GM12865 (cell line): ENCODE results near the gene NXNL1.
"Not testable (repeated sequence)": the region's sequence is repeated elsewhere in the genome, so short reads cannot be mapped to it uniquely, and the experiment has no call there.

Experiments used
- DNase-seq: peaks from one replicate; pipeline ENCODE4 v3.0.0; 2010; ENCODE audit warnings: low read depth
- H3K4me3 ChIP-seq: 2 replicates; pipeline ENCODE4 v1.5.1; 2011; ENCODE audit warnings: mild to moderate bottlenecking, low read depth, low read length, control low read depth
- TF ChIP-seq, protein P1 (sequence below): IDR thresholded peaks from 2 replicates; pipeline ENCODE4 v1.5.1; 2011; ENCODE audit warnings: low read length, control low read depth, low read depth, inconsistent platforms; ENCODE audit not compliant: insufficient read depth; ENCODE audit errors: missing control alignments

Gene NXNL1, protein sequence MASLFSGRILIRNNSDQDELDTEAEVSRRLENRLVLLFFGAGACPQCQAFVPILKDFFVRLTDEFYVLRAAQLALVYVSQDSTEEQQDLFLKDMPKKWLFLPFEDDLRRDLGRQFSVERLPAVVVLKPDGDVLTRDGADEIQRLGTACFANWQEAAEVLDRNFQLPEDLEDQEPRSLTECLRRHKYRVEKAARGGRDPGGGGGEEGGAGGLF

DNA sequence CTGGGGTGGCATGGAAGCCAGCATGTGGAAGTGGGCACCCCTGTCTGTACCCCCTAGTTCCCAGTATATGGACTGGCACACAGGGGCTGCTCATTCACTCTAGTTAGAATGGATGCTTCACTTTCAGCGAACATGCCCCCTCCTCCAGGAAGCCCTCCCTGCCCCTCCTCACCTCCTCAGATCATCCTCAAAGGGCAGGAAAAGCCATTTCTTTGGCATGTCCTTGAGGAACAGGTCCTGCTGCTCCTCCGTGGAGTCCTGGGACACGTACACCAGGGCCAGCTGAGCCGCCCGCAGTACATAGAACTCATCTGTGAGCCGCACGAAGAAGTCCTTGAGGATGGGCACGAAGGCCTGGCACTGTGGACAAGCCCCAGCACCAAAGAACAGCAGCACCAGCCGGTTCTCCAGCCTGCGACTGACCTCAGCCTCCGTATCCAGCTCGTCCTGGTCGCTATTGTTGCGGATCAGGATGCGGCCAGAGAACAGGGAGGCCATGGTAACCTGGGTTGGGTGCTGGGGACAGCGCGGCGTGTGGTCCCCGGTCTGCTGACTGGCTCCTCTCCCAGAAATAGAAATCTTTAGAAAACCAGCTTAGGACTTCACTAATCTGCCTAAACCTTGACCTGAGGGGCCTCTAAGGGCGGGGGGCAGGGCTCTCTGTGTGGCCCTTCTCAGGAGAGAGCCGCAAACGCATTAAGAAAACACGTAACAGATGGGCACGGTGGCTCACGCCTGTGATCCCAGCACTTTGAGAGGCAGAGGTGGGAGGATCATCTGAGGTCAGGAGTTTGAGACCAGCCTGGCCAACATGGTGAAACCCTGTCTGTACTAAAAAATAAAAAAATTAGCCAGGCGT lies at the start of gene NXNL1:
Gene NXNL1, minus strand, starts transcription at position 555 of the 859 bp plus-strand sequence. Its CDS starts 57 bp downstream, at position 498.
- no peak for DNase-seq
- no peak within 1 kb of the TSS for H3K4me3 ChIP-seq
- TF ChIP-seq, protein P1, sequence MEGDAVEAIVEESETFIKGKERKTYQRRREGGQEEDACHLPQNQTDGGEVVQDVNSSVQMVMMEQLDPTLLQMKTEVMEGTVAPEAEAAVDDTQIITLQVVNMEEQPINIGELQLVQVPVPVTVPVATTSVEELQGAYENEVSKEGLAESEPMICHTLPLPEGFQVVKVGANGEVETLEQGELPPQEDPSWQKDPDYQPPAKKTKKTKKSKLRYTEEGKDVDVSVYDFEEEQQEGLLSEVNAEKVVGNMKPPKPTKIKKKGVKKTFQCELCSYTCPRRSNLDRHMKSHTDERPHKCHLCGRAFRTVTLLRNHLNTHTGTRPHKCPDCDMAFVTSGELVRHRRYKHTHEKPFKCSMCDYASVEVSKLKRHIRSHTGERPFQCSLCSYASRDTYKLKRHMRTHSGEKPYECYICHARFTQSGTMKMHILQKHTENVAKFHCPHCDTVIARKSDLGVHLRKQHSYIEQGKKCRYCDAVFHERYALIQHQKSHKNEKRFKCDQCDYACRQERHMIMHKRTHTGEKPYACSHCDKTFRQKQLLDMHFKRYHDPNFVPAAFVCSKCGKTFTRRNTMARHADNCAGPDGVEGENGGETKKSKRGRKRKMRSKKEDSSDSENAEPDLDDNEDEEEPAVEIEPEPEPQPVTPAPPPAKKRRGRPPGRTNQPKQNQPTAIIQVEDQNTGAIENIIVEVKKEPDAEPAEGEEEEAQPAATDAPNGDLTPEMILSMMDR = no peak

DNA sequence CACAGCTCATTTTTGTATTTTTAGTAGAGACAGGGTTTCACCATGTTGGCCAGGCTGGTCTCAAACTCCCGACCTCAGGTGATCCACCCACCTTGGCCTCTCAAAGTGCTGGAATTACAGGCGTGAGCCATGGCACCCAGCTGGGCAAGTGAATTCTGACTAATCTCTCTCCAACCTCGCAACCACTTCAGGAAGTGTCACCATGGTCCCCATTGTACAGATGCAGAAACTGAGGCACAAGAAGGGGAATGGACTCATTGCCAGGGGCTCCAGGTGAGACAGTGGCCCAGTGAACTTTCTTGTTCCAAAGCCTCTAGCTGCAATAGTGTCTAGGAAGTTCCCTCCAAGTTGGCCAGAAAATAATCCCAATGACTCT lies 47.8 kb upstream of the NXNL1 start:
- H3K4me3 ChIP-seq, DNase-seq: not testable (repeated sequence)

DNA sequence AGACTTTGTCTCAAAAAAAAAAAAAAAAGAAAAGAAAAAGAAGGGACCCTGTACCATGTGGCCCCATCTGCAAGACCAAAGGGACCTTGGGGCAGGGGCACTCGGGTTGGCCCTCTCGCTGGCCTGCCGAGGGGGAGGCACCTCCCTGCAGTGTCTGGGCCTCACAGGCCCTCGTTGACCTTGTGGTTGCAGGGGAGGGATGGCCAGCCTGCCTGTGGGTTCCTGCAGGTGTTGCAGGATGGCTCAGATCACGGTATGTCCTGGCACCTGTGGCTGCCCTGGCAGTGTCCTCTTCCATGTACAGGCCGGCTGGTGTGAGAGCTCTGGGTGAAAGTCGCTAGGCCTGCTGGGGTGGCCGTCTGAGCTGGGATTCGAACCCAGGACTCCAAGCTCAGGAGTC lies 46.0 kb upstream of the NXNL1 start:
- no peak overlapping the region for H3K4me3 ChIP-seq
- TF ChIP-seq, protein P1 = no peak
- DNase-seq = no peak

DNA sequence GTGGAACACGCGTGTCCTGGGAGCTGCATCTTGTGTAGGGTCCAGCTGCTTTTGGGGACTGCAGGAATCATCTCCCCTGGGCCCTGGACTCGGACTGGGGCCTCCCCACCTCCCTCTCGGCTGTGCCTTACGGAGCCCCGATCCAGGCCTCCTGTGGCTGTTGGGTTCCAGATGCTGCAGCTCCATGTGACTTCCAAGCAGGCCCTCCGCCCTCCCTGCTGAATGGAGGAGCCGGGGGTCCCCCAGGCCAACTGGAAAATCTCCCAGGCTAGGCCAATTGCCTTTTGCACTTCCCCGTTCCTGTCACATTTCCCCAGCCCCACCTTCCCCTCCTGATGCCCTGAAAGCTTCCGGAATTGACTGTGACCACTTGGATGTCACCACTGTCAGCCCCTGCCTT lies 44.5 kb upstream of the NXNL1 start:
- TF ChIP-seq, protein P1 = no peak
- no peak for DNase-seq
- H3K4me3 ChIP-seq = no peak overlapping the region

DNA sequence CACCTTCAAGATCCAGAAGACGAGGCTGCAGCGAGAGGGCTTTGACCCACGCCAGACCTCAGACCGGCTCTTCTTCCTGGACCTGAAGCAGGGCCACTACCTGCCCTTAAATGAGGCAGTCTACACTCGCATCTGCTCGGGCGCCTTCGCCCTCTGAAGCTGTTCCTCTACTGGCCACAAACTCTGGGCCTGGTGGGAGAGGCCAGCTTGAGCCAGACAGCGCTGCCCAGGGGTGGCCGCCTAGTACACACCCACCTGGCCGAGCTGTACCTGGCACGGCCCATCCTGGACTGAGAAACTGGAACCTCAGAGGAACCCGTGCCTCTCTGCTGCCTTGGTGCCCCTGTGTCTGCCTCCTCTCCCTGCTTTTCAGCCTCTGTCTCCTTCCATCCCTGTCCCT lies 43.7 kb upstream of the NXNL1 start:
- no peak overlapping the region for H3K4me3 ChIP-seq
- TF ChIP-seq, protein P1 = no peak
- DNase-seq = no peak

DNA sequence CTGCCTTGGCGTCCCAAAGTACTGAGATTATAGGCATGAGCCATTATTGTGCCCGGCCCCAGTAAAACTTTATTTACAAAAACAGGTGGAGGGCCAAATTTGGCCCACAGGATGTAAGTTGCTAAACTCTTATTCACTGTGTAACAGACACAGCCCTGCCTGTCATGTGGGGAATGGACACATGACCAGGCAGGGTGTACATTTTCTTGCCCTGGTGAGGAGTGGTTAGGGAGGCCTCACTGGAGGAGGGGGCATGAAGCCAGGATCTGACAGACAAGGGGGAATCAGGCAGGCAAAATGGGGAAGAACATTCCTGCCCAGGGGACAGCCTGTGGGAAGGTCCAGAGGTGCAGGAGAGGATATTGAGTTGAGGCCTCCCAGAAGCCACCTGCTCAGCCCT lies 43.3 kb upstream of the NXNL1 start:
- H3K4me3 ChIP-seq = no peak overlapping the region
- DNase-seq = no peak
- TF ChIP-seq, protein P1 = no peak

DNA sequence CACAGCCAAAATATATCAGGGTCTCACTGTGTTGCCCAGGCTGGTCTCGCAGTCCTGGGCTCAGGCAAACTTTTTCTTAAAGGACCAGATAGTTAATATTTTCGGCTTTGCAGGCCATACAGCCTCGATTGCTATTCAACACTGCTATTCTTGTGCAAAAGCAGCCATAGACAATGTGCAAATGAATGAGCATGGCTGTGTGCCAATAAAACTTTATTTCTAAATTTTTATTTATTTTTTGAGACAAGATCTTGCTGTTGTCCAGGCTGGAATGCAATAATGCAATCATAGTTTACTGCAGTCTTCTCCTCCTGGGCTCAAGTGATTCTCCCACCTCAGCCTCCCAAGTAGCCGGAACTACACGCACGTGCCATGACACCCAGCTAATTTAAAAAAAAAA lies 42.5 kb upstream of the NXNL1 start:
- TF ChIP-seq, protein P1 = no peak
- DNase-seq = no peak
- H3K4me3 ChIP-seq = no peak overlapping the region
